HepG2 (cell line): Measurements from ENCODE around the gene ASCC2.

Experiments used
- TF ChIP-seq, protein P1 (sequence below): sonication (generic); formaldehyde crosslinking; IDR thresholded peaks from 2 replicates; pipeline ENCODE4 v1.4.0; 2020; ENCODE audit warnings: low read depth, mild to moderate bottlenecking, missing genetic modification reagents
- TF ChIP-seq, protein P2 (sequence below): sonication (generic); formaldehyde crosslinking; IDR thresholded peaks from 2 replicates; pipeline ENCODE4 v1.5.0; 2020; ENCODE audit warnings: mild to moderate bottlenecking, missing genetic modification reagents, moderate library complexity

DNA sequence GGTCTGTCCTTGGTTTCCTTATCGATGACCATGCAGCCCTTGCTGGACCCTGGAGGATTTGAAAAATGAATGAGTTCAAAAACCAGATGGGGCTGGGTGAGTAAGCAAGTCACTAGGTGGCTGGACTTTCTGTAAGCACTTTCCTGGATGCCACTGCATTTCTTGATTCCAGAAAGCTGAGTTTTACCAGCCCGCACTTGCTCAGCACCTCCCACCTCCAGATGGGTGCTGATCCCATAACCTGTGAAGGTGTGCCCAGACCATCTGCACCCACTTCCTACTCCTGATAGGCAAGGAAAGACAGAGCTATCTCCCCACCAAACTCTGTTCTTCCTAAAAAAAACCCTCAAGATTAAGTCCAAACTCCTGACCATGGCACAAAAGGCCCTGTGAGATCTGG lies 21.1 kb downstream of the ASCC2 start:
- TF ChIP-seq, protein P1, sequence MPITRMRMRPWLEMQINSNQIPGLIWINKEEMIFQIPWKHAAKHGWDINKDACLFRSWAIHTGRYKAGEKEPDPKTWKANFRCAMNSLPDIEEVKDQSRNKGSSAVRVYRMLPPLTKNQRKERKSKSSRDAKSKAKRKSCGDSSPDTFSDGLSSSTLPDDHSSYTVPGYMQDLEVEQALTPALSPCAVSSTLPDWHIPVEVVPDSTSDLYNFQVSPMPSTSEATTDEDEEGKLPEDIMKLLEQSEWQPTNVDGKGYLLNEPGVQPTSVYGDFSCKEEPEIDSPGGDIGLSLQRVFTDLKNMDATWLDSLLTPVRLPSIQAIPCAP (CRISPR knock-in tag): no peak
- TF ChIP-seq, protein P2, sequence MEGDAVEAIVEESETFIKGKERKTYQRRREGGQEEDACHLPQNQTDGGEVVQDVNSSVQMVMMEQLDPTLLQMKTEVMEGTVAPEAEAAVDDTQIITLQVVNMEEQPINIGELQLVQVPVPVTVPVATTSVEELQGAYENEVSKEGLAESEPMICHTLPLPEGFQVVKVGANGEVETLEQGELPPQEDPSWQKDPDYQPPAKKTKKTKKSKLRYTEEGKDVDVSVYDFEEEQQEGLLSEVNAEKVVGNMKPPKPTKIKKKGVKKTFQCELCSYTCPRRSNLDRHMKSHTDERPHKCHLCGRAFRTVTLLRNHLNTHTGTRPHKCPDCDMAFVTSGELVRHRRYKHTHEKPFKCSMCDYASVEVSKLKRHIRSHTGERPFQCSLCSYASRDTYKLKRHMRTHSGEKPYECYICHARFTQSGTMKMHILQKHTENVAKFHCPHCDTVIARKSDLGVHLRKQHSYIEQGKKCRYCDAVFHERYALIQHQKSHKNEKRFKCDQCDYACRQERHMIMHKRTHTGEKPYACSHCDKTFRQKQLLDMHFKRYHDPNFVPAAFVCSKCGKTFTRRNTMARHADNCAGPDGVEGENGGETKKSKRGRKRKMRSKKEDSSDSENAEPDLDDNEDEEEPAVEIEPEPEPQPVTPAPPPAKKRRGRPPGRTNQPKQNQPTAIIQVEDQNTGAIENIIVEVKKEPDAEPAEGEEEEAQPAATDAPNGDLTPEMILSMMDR: no peak
